Right renal cortex interstitium (tissue), 3 donors: Measurements from ENCODE around the gene ZNHIT6. TPM values are rescaled to one million over a fixed set of nuclear protein-coding genes. Genes with fewer than 3 reads are reported as not detected.

Source experiments
- DNase-seq, 3 donors: peaks; one replicate each; pipeline ENCODE4 v3.0.0-alpha.2; 2013; ENCODE audit warnings: low read depth in 3 of 3, low spot score in 2 of 3
- polyA plus RNA-seq, 3 donors: library from polyadenylated mRNA; unstranded; fragments of 120-200 nt; gene quantifications; one replicate each; pipeline ENCODE4 v1.2.1, GENCODE V29; 2013; ENCODE audit not compliant: insufficient read length in 3 of 3

Gene ZNHIT6
- polyA plus RNA-seq, 3 donors: 30.4 to 35.9 (median 33.7) TPM

- no peak for DNase-seq
Measured at GRCh38 chr1:85623061-85623471, 85.2 kb downstream of the ZNHIT6 start.

GRCh38 chr1:85621430-85621829, 86.8 kb downstream of the ZNHIT6 start:
- no peak for DNase-seq

DNA sequence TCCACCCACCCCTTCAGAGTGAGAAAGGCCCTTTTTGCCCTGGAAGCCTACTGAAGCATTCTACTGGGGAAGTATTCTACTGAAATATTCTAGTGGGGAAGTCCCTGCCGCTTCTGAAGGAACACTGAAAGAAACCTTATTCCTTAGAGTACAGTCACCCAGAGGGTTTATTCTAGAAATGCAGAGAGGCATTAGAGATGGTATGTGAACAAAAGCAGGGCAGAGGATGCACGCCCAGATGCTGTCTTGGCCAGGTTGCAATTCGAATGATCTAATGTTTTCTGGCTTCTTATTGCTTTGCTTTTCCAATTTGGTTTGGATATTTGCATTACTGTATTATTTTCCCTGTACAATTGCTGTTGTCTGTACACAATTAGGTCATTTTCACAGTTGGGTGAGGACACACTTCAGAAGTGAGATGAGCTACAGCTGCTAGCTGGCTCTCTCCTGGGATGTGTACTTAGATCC, 90.6 kb downstream of the ZNHIT6 start:
- no peak for DNase-seq

DNA sequence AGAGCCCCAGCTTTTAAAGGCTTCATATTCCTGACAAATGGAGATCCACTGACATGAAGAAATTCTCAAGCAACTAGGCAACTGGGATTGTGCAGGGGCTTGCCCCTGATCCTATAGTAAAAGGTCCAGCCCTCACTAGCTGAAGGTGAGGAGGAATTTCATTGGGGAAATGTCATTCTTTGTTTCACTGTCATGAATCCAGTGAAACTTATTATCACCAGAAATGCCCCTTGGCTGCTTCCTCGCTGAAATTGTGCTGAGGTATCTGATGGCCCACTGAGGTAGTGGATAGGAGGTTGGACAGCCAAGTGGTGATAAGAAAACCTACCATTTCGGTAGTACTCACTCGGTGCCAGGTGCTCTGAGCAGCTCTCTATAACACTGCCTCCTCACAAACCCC, 91.5 kb downstream of the ZNHIT6 start:
- DNase-seq: no peak

DNA sequence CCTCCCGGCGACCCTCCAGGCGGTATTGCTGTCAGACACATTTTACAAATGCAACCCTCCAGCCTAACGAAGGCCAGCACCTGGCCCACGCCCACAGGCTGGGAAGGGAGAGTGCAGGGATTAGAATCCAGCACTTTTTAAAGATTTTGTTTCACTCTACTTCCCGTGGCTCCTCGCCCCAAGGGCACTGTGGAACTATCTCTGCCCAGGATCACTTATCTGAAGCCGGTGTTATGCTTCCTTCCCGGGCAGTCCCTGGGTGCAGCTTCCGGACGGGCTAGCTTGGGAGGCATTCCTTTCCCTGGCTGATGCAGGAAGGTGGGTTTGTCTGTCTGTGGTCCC, 91.9 kb downstream of the ZNHIT6 start:
- no peak for DNase-seq

GRCh38 chr1:85615586-85616363, 92.5 kb downstream of the ZNHIT6 start:
- no peak for DNase-seq

GRCh38 chr1:85612704-85613361, 95.4 kb downstream of the ZNHIT6 start:
- DNase-seq: no peak

GRCh38 chr1:85611856-85612255, 96.4 kb downstream of the ZNHIT6 start:
- DNase-seq: no peak

- DNase-seq: no peak
Measured at GRCh38 chr1:85611425-85611824, 96.8 kb downstream of the ZNHIT6 start.

GRCh38 chr1:85609976-85610375, 98.3 kb downstream of the ZNHIT6 start:
- no peak for DNase-seq

DNA sequence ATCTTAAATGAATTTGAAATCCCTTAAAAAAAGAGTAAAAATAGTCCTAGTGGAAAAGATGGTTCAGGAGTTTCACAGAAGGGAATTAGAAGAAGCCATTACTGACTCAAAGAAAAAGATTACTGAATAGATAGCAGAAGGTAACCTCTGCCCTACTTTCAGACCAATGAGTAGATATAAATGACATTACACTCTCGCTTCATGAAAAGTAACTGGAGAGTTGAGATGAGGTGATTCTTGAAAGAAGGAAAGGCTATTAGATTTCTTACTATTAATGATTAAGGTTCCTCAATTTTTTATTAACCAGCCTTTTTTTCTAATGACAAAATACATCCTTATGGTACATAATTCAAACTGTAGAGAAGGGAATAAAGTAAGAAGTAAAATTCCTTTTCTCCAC, 99.4 kb downstream of the ZNHIT6 start:
- no peak for DNase-seq

DNA sequence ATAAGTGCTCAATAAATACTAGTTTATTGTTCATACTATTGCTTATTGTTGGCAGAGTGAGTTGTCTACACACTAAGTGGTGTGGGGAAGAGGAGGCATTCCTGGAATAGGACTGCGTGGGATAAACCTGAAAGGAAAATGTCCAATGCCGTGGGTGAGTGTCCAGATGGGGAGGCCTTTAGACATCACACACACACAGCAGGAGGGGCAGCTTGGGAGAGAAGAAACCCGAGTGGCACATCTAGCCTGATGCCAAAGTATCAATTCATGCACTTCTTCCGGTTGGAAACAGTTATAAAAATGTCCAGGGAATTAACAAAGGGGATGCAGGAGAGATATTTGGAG, 100.3 kb downstream of the ZNHIT6 start:
- no peak for DNase-seq

- no peak for DNase-seq
Measured at GRCh38 chr1:85607126-85607920, 100.9 kb downstream of the ZNHIT6 start.

DNA sequence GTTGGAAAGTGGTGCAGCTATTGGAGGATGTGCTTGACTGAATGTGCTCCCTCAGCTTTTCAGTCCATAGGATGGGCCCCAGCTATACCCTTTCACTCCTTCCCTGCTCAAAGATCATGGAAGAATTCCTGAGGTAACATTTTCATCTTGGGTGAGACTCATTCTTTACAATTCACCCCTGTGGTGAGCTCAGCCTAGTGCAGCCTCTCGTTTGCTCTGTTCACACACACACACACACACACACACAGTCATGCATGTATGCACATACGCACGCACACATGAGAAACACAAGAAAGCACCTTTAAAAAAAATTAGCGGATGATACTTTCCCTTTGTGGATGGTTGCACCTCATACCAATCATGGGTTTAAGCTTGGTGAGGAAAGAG, 101.8 kb downstream of the ZNHIT6 start:
- DNase-seq: no peak

GRCh38 chr1:85605484-85606413, 102.5 kb downstream of the ZNHIT6 start:
- no peak for DNase-seq

GRCh38 chr1:85604298-85604997, 103.8 kb downstream of the ZNHIT6 start:
- no peak for DNase-seq

DNA sequence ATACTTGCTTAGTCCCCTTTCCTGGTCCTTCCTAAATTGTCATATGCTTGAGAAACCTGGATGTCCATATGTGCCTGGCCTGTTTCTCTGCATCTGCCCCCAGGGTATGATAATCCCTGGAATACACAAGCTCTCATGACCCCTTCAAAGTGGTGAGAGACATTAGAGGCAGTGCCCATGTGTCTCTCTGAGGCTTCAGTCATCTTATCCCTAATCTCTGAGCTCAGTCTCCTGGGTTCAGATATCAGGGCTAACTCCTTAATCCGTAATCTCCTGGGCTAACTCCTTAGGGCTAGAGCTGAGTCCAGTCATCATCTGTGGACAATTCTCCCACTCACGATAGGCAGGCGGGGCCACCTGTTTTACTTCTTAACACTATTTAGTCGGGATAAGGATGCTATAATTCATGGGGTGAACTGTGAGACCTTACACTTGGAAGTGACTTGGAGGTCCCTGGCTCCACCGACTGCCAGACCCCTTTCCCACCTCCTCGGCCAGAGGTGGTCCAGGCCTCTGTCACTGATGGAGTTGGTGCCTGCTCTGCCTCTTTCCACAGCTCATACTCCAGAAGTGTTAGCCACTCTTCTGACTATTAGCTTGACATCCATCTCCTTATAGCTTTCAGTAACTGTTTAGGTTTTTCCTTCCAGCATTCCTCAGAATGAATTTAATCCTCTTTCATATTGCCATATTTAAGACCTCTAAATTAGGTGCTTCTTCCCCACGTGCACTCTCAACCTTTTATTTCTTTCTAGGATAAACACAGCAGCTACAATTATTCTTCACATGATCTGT, 105.0 kb downstream of the ZNHIT6 start:
- no peak for DNase-seq

DNA sequence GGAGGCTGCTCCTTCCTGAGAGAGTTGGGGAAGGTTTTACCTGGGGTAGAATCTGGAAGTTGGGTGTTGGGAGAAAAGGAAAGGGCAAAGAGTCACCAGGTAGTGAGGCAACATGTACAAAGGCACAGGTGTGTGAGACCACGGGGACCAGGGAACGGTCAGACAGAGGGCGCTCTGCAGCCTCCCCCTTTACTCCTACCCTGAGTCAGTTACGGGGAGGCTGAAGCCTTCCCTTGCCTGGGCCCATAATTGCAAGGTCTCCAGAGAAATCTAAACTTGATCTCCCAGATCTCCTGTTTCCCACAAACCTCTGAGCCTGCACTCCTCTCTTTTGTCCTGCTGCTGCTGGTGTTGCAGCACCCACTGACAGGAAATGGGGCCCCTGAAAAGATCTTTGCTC, 105.7 kb downstream of the ZNHIT6 start:
- no peak for DNase-seq

GRCh38 chr1:85601901-85602300, 106.3 kb downstream of the ZNHIT6 start:
- DNase-seq: no peak
